Natural killer cell (primary cell): ENCODE results near the gene KAT6B. TPM values are rescaled to one million over a fixed set of nuclear protein-coding genes. Genes with fewer than 3 reads are reported as not detected.
A peak's percentile ranks its signal among the peaks of the same experiment; 100 is the strongest.

Experiments
- ATAC-seq, 3 donors: fragments of 150-1000 bp in 2 of 3; fragments of 200-7000 bp in 1 of 3; cut with Tn5 transposase; 1 replicate in 1 of 3; 2 replicates in 2 of 3; pipeline ENCODE4 v1.10.0; 2021; ENCODE audit warnings: mild to moderate bottlenecking in 2 of 3, moderate library complexity in 2 of 3
- DNase-seq, 2 donors: peaks; one replicate each; pipeline versions ENCODE4 v3.0.0 to v3.0.0-alpha.2; 2013 to 2021; ENCODE audit warnings: mixed read lengths in 1 of 2
- H3K27ac ChIP-seq: one replicate; pipeline ENCODE4 v1.5.1; 2013; ENCODE audit warnings: mild to moderate bottlenecking, low read length
- H3K27me3 ChIP-seq: one replicate; pipeline ENCODE4 v1.6.1; 2013; ENCODE audit warnings: low read length; ENCODE audit not compliant: control insufficient read depth, insufficient read depth
- H3K36me3 ChIP-seq: one replicate; pipeline ENCODE4 v1.6.1; 2013; ENCODE audit warnings: low read length; ENCODE audit not compliant: control insufficient read depth, insufficient read depth
- H3K4me1 ChIP-seq: one replicate; pipeline ENCODE4 v1.6.1; 2013; ENCODE audit warnings: low read length; ENCODE audit not compliant: control insufficient read depth, insufficient read depth
- H3K4me3 ChIP-seq: one replicate; pipeline ENCODE4 v1.5.1; 2013; ENCODE audit warnings: low read length
- H3K9me3 ChIP-seq: one replicate; pipeline ENCODE4 v1.6.1; 2013; ENCODE audit warnings: low read length; ENCODE audit not compliant: control insufficient read depth, insufficient read depth
- H3K27ac Mint-ChIP-seq, 2 donors: one replicate each; pipeline ENCODE4 v1.8.0; 2022; ENCODE audit warnings: mild to moderate bottlenecking in 2 of 2, mixed read lengths in 2 of 2, moderate library complexity in 1 of 2
- H3K27me3 Mint-ChIP-seq, 2 donors: one replicate each; pipeline ENCODE4 v1.8.0; 2022; ENCODE audit warnings: low read depth in 2 of 2, mixed read lengths in 2 of 2
- H3K36me3 Mint-ChIP-seq: one replicate; pipeline ENCODE4 v1.8.0; 2022; ENCODE audit warnings: mixed read lengths
- H3K4me1 Mint-ChIP-seq, 2 donors: one replicate each; pipeline ENCODE4 v1.8.0; 2022; ENCODE audit warnings: mixed read lengths in 2 of 2
- H3K4me3 Mint-ChIP-seq: one replicate; pipeline ENCODE4 v1.8.0; 2022; ENCODE audit warnings: mild to moderate bottlenecking, moderate library complexity, mixed read lengths
- H3K9me3 Mint-ChIP-seq, 2 donors: one replicate each; pipeline ENCODE4 v1.8.0; 2022; ENCODE audit warnings: mixed read lengths in 2 of 2
- CTCF ChIP-seq: fragments of 200-600 bp; IDR thresholded peaks from one replicate; pipeline ENCODE4 v1.8.0; 2022; ENCODE audit warnings: antibody characterized with exemption
- WGBS: methylation state at CpG from one replicate; pipeline ENCODE4 v1.1.7; 2013; ENCODE audit warnings: missing lambda C conversion rate; ENCODE audit not compliant: insufficient coverage; 5-methylcytosine and 5-hydroxymethylcytosine counted together
- intact Hi-C: fragments of 100-400 bp; cut with micrococcal nuclease; formaldehyde crosslinking; loops from one replicate; pipeline ENCODE4 v1.14.2; 2022
- total RNA-seq, 4 donors: library from RNA; stranded (reverse); fragments of 120-200 nt in 1 of 4; gene quantifications; one replicate each; pipeline versions ENCODE4 v1.2.3 to v1.2.4, GENCODE V29; 2013 to 2022

The KAT6B gene
- total RNA-seq, 3 donors from 2014 or later (not counting 1 experiment from before 2014, with no cell fraction given): 117 to 133 (median 121) TPM

- H3K27me3 ChIP-seq: no peaks in the 10 kb centered on the region
- H3K27me3 Mint-ChIP-seq: no peaks in the 10 kb centered on the region
- peak overlapping the region; percentile 77 for H3K4me3 Mint-ChIP-seq
- H3K4me1 Mint-ChIP-seq: peaks cover 38 to 46% of the 10 kb centered on the region in 2 donors
- ATAC-seq: peak; percentile 66 to 85 (median 82)
- peak overlapping the region; percentile 71 for H3K27ac ChIP-seq
- no peak overlapping the region for H3K4me3 ChIP-seq
- no peaks in the 10 kb centered on the region for H3K36me3 Mint-ChIP-seq
- H3K27ac Mint-ChIP-seq: peak overlapping the region; percentile 78 to 90
- H3K9me3 Mint-ChIP-seq: no peaks in the 10 kb centered on the region
- peaks cover 11% of the 10 kb centered on the region for H3K4me1 ChIP-seq
- H3K36me3 ChIP-seq: peaks cover 6% of the 10 kb centered on the region
- TF ChIP-seq CTCF: no peak
- WGBS: 12% methylated on average over 3 of the region's 5 CpGs
- intact Hi-C loops: loop anchor here (2.0 kb wide), 1 partner anchor 51 kb away; no protein-coding TSS in a partner anchor
- peak in 1 of 2 donors; percentile 54 for DNase-seq
- H3K9me3 ChIP-seq: no peaks in the 10 kb centered on the region
Observed at GRCh38 chr10:74967911-74968666, 141.7 kb downstream of the KAT6B start.

GRCh38 chr10:74968667-74969061 is 142.3 kb downstream of the KAT6B start:
- Mint-ChIP-seq H3K9me3 (no peaks in the 10 kb centered on the region), H3K27ac (peak overlapping the region; percentile 78 to 90), H3K4me1 (peaks cover 33 to 40% of the 10 kb centered on the region in 2 donors), H3K27me3 (no peaks in the 10 kb centered on the region), H3K4me3 (peak overlapping the region; percentile 77), H3K36me3 (no peaks in the 10 kb centered on the region)
- TF ChIP-seq CTCF: no peak
- peak overlapping the region; percentile 71 for H3K27ac ChIP-seq
- H3K4me1 ChIP-seq: peaks cover 11% of the 10 kb centered on the region
- H3K27me3 ChIP-seq: no peaks in the 10 kb centered on the region
- H3K36me3 ChIP-seq: peaks cover 6% of the 10 kb centered on the region
- H3K4me3 ChIP-seq: no peak overlapping the region
- intact Hi-C loops: loop anchor here (2.0 kb wide), 1 partner anchor 50 kb away; no protein-coding TSS in a partner anchor
- DNase-seq (peak in 1 of 2 donors; percentile 14), ATAC-seq (no peak)
- no peaks in the 10 kb centered on the region for H3K9me3 ChIP-seq
- WGBS: 72% methylated on average over 4 of the region's 4 CpGs

- Mint-ChIP-seq H3K9me3 (no peaks in the 10 kb centered on the region), H3K4me1 (peaks cover 33 to 39% of the 10 kb centered on the region in 2 donors), H3K27ac (peak overlapping the region; percentile 78 to 90), H3K4me3 (peak overlapping the region; percentile 77), H3K36me3 (no peaks in the 10 kb centered on the region), H3K27me3 (no peaks in the 10 kb centered on the region)
- H3K27ac ChIP-seq: peak overlapping the region; percentile 71
- intact Hi-C loops: loop anchor here (2.0 kb wide), 1 partner anchor 50 kb away; no protein-coding TSS in a partner anchor
- H3K9me3 ChIP-seq: no peaks in the 10 kb centered on the region
- DNase-seq (no peak), ATAC-seq (no peak)
- WGBS: 97% methylated on average over 2 of the region's 2 CpGs
- H3K27me3 ChIP-seq: no peaks in the 10 kb centered on the region
- peaks cover 11% of the 10 kb centered on the region for H3K4me1 ChIP-seq
- no peak for TF ChIP-seq CTCF
- no peak overlapping the region for H3K4me3 ChIP-seq
- peaks cover 6% of the 10 kb centered on the region for H3K36me3 ChIP-seq
Observed at GRCh38 chr10:74969093-74969492, 142.7 kb downstream of the KAT6B start.
